ENCODE measurements around the gene FMO1.
"Not testable (repeated sequence)": the region's sequence is repeated elsewhere in the genome, so short reads cannot be mapped to it uniquely, and the experiment has no call there.

The FMO1 gene

DNA sequence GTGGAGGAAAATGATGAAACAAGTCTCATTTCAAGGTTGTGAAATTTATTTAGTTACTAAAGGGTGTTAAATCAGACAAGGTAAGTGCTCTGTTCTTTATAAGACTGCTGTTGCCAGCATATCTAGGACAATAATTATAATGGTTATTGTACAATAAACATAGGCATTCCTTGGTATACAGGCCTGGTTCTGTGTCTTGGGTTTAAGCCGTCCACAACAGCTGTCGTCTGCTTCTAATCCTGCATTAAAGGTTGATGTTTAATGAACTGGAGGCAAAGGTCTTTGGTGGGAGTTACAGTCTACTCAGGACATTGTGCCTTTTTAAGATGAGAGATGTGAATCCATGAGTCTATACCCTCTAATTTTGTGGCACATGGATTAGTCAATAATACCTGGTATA lies 42.3 kb downstream of the FMO1 start:
- no peak for DNase-seq

DNA sequence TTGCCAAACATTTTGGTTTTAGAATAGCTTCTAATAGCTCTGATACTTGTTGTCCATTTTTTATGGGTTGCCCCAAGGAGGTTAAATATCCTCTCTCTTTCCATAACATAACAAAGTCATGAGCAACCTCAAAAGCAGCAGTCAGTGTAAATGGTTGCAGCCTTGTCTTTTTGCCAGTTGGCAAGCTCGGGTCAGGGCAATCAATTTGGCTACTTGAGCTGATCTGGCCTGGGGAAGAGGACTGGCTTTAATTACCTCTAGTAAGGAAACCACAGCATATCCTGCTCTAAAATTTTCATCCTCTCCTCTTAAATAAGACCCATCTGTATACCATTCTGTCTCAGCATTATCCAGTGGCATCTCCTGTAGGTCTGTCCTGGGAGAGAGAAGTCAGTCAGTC lies 44.5 kb downstream of the FMO1 start:
- DNase-seq: no peak

DNA sequence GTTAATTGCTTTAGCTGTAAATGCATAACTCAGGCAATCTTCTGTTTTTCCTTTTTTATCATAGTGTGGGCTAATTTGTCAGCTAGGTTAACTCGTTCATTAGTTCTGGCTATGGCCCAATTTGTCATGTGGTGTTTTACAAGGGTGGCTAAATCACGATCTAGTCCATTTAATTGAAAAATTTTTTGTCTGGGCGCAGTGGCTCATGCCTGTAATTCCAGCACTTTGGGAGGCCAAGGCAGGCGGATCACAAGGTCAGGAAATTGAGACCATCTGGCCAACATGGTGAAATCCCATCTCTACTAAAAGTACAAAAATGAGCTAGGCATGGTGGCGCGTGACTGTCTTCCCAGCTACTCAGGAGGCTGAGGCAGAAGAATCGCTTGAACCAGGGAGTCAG lies 47.1 kb downstream of the FMO1 start:
- not testable (repeated sequence) for DNase-seq

DNA sequence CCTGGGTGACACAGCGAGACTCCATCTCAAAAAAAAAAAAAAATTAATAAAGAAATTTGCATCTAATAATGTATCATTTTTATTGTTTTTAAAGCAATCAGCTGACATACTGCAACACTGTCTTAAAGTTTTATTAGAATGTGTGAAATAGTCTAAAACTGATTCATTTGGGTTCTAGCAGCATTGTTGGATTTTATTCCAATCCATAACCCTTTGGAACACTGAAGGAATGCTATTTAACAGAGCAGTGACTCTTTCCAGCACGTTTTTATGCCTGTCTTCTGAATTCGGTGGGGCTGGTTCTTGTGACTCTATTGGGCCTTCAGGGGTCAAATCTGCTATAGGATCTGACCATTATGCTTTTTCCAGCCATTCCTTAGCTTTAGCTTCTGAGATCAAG lies 47.5 kb downstream of the FMO1 start:
- no peak for DNase-seq

DNA sequence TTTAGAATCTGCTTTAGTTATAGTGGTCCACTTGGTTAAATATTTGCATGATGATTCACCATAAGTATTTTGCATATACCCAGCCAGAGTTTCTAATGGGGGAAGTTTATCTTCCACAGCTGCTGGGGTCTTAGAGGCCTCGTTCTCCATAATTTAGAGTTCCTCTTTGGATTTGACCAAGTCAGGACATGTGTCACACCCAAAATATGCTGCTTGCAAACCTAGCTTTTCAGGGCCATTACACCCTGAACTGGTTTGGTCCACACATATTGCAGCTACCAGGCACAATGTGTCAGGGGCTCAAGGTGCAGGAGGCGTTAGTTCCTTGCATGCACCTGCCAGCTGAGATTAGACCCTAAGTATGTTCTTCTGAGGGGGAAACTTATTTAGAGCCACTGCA lies 48.6 kb downstream of the FMO1 start:
- no peak for DNase-seq

DNA sequence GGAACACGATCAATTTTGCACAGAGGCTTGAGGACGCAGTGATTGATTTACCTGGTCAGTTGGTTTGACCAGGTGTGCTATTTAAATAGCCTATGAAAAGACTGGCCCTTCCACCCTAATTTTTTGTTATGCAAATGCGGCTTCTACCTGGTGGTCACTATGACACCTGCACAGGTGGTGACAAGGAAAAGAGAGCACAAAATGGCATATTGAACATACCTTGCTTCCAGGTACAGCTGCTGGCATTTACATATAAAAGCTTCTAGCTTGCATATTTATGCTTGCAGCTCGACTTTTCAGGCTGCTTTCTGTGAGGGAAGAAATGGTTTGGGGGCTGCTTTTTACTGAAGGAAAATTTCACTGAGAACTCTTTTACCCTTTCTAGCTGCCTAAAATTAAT lies 50.4 kb downstream of the FMO1 start:
- DNase-seq: no peak

DNA sequence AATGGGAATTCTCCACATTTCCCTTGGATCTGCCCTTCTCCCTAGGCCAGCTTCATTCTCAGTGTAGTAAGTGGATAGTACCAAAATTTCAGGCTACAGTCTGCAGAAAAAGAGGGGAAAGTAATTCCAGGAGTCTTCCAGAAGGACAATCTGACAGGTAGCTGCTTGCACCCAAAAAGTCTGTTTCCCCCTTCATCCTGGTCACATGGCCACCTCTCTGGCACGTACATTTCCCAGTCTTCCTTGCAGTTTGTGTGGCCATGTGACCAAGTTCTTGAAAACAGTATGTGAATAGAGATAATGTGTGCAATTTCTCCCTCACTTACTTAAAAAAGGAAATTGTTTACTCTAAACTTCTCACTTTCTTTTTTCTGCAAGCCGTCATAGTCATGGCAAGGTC lies 51.0 kb downstream of the FMO1 start:
- DNase-seq: no peak

DNA sequence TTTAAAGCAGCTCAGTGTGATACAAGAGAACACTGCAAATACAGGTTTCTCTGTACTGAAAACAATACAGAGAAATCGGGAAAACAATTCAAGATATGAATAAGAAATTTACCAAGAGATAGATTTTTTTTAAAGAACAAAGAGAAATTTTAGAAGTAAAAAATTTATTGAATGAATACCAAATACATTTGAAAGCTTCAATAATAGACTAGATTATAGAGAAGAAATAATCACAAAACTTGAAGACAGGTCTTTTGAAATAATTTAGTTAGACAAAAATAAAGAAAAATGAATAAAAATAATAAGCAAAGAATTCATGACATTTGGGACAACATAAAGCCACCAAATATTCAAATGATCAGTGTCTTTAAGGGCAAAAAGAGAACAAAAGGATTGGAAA lies 52.1 kb downstream of the FMO1 start:
- no peak for DNase-seq

DNA sequence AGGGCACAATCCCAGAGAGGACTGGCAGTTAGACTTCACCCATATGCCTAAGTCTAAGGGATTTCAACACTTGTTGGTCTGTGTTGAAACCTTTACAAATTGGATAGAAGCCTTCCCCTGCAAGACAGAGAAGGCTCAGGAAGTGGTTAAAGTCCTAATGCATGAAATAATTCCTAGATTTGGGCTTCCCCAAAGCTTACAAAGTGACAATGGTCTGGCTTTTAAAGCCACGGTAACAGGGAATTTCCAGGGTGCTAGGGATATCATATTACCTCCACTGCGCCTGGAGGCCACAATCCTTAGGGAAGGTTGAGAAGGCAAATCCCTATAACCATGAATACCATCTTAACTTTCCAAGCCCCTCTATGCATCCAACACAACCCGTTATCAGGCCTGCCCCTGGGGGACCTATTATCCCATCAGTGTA lies 62.4 kb downstream of the FMO1 start:
- no peak for DNase-seq

DNA sequence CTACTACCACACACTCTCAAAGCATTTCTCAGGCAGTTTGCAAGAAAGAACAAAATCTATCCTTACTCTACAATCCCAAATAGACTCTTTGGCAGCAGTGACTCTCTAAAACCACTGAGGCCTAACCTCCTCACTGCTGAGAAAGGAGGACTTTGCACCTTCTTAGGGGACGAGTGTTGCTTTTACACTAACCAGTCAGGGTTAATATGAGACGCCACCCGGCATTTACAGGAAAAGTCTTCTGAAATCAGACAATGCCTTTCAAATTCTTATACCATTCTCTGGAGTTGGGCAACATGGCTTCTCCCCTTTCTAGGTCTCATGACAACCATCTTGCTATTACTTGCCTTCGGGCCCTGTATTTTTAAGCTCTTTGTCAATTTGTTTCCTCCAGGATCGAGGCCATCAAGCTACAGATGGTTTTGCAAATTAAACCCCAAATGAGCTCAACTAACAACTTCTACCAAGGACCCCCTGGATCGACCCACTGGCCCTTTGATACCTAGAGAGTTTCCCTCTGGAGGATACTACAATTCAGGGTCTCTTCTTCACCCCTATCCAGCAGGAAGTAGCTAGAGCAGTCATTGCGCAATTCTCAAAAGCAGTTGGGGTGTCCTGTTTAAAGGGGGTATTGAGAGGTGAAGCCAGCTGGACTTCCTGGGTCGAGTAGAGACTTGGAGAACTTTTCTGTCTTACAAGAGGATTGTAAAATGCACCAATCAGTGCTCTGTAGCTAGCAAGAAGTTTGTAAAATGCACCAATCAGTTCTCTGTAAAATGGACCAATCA lies 63.7 kb downstream of the FMO1 start:
- no peak for DNase-seq

DNA sequence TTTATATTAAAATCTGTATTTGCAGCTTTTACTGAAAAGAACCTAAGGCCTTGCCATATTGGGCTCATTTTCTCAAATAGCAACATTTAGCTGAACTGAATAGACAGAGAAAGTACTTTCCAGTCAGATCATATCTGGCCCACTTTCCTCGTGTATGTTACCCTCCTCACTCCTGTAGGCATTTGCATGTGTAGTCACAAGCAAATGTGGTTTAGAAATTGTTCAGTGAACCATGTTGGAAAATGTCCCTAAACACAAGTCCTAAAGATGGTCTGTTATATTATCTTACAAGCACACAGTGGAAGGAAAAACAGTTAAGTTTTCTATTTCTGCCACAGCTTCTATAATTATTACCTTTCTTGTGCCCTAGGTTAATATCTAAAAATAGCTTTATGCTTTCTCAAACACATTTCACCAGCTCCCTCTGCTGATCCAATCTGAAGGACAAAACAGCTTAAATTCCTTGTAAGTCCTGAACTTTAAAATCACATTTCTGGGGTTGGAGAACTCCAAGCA lies 65.1 kb downstream of the FMO1 start:
- DNase-seq: no peak

DNA sequence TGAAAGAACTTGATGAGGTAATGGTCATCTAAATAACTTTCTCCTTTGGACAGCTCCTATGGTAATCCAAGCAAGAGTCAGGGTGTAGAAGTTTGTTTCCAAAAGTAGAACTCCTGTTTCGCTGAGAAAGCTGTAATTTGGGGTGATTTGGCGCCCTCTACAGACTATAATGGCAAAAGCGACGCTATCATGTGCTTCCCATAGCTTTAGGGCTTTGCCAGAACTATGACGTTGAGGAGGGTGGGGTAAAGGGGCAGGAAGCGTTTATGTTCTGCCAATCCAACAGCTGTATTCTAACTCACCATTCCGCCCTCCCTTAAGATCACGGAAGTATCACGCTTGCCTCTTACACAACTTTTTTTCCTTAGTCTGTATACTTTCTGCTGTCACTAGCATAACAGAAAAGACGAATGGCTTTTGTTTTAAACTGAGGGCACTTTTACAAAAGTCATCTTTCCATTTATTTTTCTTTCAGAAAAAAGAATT lies 65.6 kb downstream of the FMO1 start, which contains the start of gene FMO4:
FMO4 (plus strand) TSS at position 349 of the 486 bp plus-strand sequence. CDS start 5,643 bp downstream, outside the sequence.
- peak; percentile 79 for DNase-seq

DNA sequence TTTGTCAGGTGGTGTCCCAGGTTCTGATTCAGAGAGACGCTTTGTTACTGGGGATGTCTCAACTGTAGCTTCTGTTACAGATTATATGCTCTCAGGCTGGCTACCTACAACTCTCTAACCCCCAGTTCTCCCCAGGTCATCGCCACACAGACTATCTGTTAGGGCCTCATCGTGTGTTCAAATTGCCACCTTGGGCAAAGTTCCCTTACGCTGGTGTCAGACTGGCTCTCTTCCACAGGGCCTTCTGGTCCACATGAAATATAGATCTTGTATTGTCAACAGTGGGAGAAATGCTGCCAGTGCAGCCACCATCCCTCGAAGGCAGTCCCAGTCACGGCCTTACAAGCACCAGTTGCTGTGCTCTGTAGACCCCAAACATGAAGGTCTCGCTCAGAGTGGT lies 81.0 kb downstream of the FMO1 start:
- DNase-seq: no peak

DNA sequence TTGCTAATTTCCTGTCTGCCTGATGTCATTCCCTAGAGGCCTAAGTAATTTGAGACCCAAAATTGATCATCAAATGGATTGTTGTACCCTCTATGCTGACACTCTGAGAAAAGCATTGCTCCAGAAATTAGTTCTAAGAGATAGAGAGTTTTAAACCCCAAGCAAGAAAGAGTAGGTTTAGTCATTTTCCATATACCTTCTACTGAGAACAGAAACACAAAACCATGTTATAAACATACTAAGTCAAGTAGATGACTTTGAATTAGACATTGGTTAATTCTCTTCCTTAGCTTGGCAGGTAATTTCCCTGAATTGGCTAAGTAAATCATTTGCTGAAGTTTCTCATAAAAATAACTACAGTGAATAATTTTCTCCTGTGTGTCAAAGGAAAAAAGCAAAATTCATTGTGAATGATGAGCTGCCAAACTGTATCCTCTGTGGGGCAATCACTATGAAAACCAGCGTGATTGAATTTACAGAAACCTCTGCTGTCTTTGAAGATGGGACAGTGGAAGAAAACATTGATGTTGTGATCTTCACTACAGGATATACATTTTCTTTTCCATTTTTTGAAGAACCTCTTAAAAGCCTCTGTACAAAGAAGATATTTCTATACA lies 85.8 kb downstream of the FMO1 start:
- DNase-seq: no peak

All from activated gamma-delta T cell treated with Interleukin-2 at 50 U/mL for 16 hours (primary cell).